ENCODE data around the gene TRIP6. TPM values are rescaled to one million over a fixed set of nuclear protein-coding genes. Genes with fewer than 3 reads are reported as not detected.

TRIP6 gene
- total RNA-seq, 4 donors from 2014 or later, result 60.2 to 89.9 (median 81.2) TPM

GRCh38 chr7:100822236-100823139 is 44.7 kb upstream of the TRIP6 start:
- no peak for DNase-seq (ENCODE audit: extremely low spot score)
- intact Hi-C loops (cut with DNase I), result no loop called here
- H3K9me3 ChIP-seq, result no peaks in the 10 kb centered on the region
- no peak overlapping the region for H3K27ac ChIP-seq (replicated peaks in 1 of 4)
- peaks cover 19 to 67% (median 63%) of the 10 kb centered on the region in 4 donors for H3K36me3 ChIP-seq
- H3K4me3 ChIP-seq, result no peak overlapping the region
- no peak for TF ChIP-seq POLR2A (IDR thresholded peaks at IDR 0.05; ENCODE audit: low read depth)
- TF ChIP-seq POLR2AphosphoS5 (IDR thresholded peaks at IDR 0.05), result no peak
- no peak for TF ChIP-seq CTCF (IDR thresholded peaks at IDR 0.05)
- no peak for TF ChIP-seq EP300 (IDR thresholded peaks at IDR 0.05)
- peaks cover 14 to 41% (median 37%) of the 10 kb centered on the region in 4 donors for H3K4me1 ChIP-seq
- 83% methylated on average over 16 of the region's 43 CpGs for WGBS
- no peaks in the 10 kb centered on the region for H3K27me3 ChIP-seq

- no peak for DNase-seq (ENCODE audit: extremely low spot score)
- intact Hi-C loops (cut with DNase I), result no loop called here
- no peaks in the 10 kb centered on the region for H3K9me3 ChIP-seq
- 87% methylated on average over 6 of the region's 7 CpGs for WGBS
- H3K36me3 ChIP-seq, result peaks cover 19 to 62% (median 59%) of the 10 kb centered on the region in 4 donors
- H3K27ac ChIP-seq (replicated peaks in 1 of 4), result no peak overlapping the region
- H3K4me3 ChIP-seq, result no peak overlapping the region
- TF ChIP-seq POLR2AphosphoS5 (IDR thresholded peaks at IDR 0.05) (no peak), POLR2A (IDR thresholded peaks at IDR 0.05; ENCODE audit: low read depth) (no peak), EP300 (IDR thresholded peaks at IDR 0.05) (no peak), CTCF (IDR thresholded peaks at IDR 0.05) (no peak)
- H3K4me1 ChIP-seq, result peaks cover 16 to 48% (median 44%) of the 10 kb centered on the region in 4 donors
- no peaks in the 10 kb centered on the region for H3K27me3 ChIP-seq
Measured at GRCh38 chr7:100823140-100823525, 44.1 kb upstream of the TRIP6 start.

GRCh38 chr7:100823534-100823933 is 43.7 kb upstream of the TRIP6 start:
- DNase-seq (ENCODE audit: extremely low spot score), result no peak
- H3K4me1 ChIP-seq, result peaks cover 19 to 52% (median 47%) of the 10 kb centered on the region in 4 donors
- H3K36me3 ChIP-seq, result peaks cover 19 to 58% (median 55%) of the 10 kb centered on the region in 4 donors
- intact Hi-C loops (cut with DNase I), result no loop called here
- TF ChIP-seq CTCF (IDR thresholded peaks at IDR 0.05) (no peak), POLR2AphosphoS5 (IDR thresholded peaks at IDR 0.05) (no peak), EP300 (IDR thresholded peaks at IDR 0.05) (no peak), POLR2A (IDR thresholded peaks at IDR 0.05; ENCODE audit: low read depth) (no peak)
- no peaks in the 10 kb centered on the region for H3K27me3 ChIP-seq
- no peak overlapping the region for H3K27ac ChIP-seq (replicated peaks in 1 of 4)
- no peak overlapping the region for H3K4me3 ChIP-seq
- WGBS, result 92% methylated on average over 22 of the region's 31 CpGs
- no peaks in the 10 kb centered on the region for H3K9me3 ChIP-seq

- intact Hi-C loops (cut with DNase I), result no loop called here
Measured at GRCh38 chr7:100824499-100825214, 42.5 kb upstream of the TRIP6 start.

More at GRCh38 chr7:100824499-100825214, 42.5 kb upstream of the TRIP6 start:
- Histone ChIP-seq H3K27me3 (no peaks in the 10 kb centered on the region), H3K36me3 (peaks cover 15 to 47% (median 44%) of the 10 kb centered on the region in 4 donors), H3K9me3 (no peaks in the 10 kb centered on the region), H3K4me1 (peaks cover 19 to 58% (median 51%) of the 10 kb centered on the region in 4 donors), H3K27ac (replicated peaks in 1 of 4) (peak overlapping the region; percentile 85 to 91 (median 88)), H3K4me3 (peak overlapping the region; percentile 76 to 93 (median 76))
- no peak for TF ChIP-seq CTCF (IDR thresholded peaks at IDR 0.05)
- no peak for TF ChIP-seq POLR2AphosphoS5 (IDR thresholded peaks at IDR 0.05)
- no peak for TF ChIP-seq EP300 (IDR thresholded peaks at IDR 0.05)
- TF ChIP-seq POLR2A (IDR thresholded peaks at IDR 0.05; ENCODE audit: low read depth), result no peak
- 48% methylated on average over 14 of the region's 18 CpGs for WGBS
- DNase-seq (ENCODE audit: extremely low spot score), result no peak

Measured in esophagus muscularis mucosa (tissue), 4 donors.